Measurements from ENCODE around the gene OR6C74.

OR6C74 gene

GRCh38 chr12:55244309-55244708 is at the start of gene OR6C74:
Gene OR6C74 (plus strand): TSS chr12:55244609. CDS start chr12:55247288, 2,679 bp downstream.
- no peak for DNase-seq (ENCODE audit: low spot score)

- no peak for DNase-seq (ENCODE audit: low spot score)
These were observed 23.7 kb upstream of the OR6C74 start, which contains the start of gene OR10A7 for GRCh38 chr12:55220725-55221124. Gene OR10A7 (plus strand): TSS chr12:55221025. CDS start chr12:55221025, 0 bp downstream.

- DNase-seq (ENCODE audit: low spot score): no peak
These were observed 17.9 kb upstream of the OR6C74 start for GRCh38 chr12:55226523-55226922.

GRCh38 chr12:55227643-55228042 is 16.8 kb upstream of the OR6C74 start:
- DNase-seq (ENCODE audit: low spot score): no peak

- DNase-seq (ENCODE audit: low spot score): no peak
These were observed 1.8 kb downstream of the OR6C74 start for GRCh38 chr12:55246159-55246558.

GRCh38 chr12:55250944-55251343 is 6.5 kb downstream of the OR6C74 start:
- DNase-seq (ENCODE audit: low spot score): peak; percentile 18

- no peak for DNase-seq (ENCODE audit: low spot score)
These were observed 8.9 kb downstream of the OR6C74 start for GRCh38 chr12:55253281-55253680.

- DNase-seq (ENCODE audit: low spot score): no peak
These were observed 12.4 kb downstream of the OR6C74 start for GRCh38 chr12:55256831-55257230.

- no peak for DNase-seq (ENCODE audit: low spot score)
These were observed 13.9 kb downstream of the OR6C74 start for GRCh38 chr12:55258303-55258702.

GRCh38 chr12:55280991-55281390 is 36.6 kb downstream of the OR6C74 start:
- DNase-seq (ENCODE audit: low spot score): no peak

- DNase-seq (ENCODE audit: low spot score): no peak
These were observed 45.6 kb downstream of the OR6C74 start for GRCh38 chr12:55289999-55290398.

Data from HuH-7 (cell line).